A673 (cell line): ENCODE data around the gene SERGEF.

Source experiments
- EZH2 ChIP-seq: fragments of 200-600 bp; sonication (generic); IDR thresholded peaks from 2 replicates; pipeline ENCODE4 v1.6.1; 2017; ENCODE audit warnings: borderline replicate concordance, low read depth, mild to moderate bottlenecking, mixed read lengths, antibody characterized with exemption, low read length; ENCODE audit not compliant: poor library complexity, severe bottlenecking
- TF ChIP-seq, protein P1 (sequence below): fragments of 300-800, 200-600 bp; sonication (generic); conservative IDR thresholded peaks from 2 replicates; pipeline ENCODE4 v1.5.1; 2017; ENCODE audit warnings: low read depth, mild to moderate bottlenecking, antibody characterized with exemption, low read length, moderate library complexity, mixed read lengths

DNA sequence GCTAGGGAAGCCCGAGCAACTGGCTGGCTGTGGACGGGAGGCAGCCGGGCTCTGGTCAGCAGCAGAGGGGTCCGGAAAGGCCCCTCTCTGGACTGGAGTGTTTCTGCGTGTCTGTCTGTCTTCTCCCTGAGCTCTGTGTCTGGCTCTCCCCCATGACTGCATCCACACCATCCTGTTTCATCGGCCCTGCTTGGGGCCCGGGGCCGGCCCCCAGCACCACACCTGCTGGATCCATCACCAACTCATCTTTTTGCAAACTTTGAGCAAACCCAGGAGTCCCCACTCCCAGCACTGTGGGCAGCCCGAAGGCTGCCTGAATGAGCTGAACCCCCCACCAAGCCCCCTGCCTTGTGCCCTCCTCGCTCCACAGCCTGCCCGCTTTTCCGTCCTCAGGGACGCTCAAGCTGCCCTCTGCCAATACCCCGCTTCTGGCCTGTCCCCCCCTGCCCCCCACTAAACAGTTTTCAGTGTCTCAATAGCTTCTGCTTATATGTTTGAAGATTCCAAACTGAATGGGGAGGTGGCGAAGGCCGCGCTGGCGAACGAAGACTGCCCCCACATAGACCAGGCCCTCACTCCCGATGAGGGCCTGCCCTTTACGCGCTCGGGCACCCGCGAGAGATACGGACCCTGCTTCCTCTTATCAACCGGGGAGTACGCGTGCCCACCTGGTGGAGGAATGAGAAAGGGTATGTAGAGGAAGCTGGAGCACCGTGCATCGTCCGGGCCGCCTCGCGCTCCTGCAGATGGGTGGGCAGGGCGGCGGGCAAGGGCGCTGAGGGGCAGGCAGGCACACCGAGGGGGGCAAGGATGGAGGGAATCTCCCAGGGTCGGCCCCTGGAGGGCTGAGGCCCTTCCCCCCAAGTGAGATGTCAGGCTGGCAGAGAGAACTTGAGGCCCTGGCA, 233.6 kb downstream of the SERGEF start:
- TF ChIP-seq, protein P1, sequence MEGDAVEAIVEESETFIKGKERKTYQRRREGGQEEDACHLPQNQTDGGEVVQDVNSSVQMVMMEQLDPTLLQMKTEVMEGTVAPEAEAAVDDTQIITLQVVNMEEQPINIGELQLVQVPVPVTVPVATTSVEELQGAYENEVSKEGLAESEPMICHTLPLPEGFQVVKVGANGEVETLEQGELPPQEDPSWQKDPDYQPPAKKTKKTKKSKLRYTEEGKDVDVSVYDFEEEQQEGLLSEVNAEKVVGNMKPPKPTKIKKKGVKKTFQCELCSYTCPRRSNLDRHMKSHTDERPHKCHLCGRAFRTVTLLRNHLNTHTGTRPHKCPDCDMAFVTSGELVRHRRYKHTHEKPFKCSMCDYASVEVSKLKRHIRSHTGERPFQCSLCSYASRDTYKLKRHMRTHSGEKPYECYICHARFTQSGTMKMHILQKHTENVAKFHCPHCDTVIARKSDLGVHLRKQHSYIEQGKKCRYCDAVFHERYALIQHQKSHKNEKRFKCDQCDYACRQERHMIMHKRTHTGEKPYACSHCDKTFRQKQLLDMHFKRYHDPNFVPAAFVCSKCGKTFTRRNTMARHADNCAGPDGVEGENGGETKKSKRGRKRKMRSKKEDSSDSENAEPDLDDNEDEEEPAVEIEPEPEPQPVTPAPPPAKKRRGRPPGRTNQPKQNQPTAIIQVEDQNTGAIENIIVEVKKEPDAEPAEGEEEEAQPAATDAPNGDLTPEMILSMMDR: no peak
- no peak for TF ChIP-seq EZH2
